Ishikawa (cell line): ENCODE data around the gene TMEM69.

Experiments
- EP300 ChIP-seq: IDR thresholded peaks from 2 replicates; pipeline ENCODE4 v1.6.1; 2012; ENCODE audit warnings: borderline replicate concordance
- TEAD4 ChIP-seq: IDR thresholded peaks from 2 replicates; pipeline ENCODE4 v1.6.1; 2012

DNA sequence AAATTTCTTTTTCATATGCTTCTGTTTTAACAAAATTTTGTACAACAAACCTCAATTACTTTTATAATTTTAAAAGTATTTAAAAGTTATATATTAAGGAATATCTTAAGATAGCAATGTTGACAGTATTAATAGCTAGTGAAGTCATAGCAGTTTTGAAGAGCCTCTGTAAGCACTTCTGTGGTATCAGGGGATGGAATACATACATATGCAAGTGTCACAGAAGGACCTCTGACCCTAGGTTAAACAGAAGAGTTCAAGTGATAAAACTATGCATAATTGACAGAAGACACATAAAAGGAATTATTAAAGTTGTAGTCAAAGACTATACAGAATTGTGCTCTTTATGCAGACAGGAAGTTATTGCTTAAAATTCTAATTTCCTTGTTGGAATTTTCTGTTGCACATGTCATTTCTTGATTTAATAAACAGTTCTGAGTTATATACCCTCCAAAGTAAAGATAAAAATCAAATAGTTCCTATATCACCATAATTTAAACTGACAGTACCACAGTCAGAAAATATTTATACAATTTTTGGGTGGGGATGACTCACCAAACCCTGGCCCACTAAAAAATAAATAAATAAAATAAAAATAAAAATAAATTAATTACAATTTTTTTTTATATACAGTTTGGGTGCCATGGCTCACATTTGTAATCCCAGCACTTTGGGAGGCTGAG is 35.4 kb downstream of the TMEM69 start:
- TF ChIP-seq EP300, result no peak
- TF ChIP-seq TEAD4, result no peak
